H9 (cell line): Measurements from ENCODE around the gene TSPEAR. TPM values are rescaled to one million over a fixed set of nuclear protein-coding genes. Genes with fewer than 3 reads are reported as not detected.

ENCODE experiments used
- DNase-seq: peaks from one replicate; pipeline ENCODE4 v3.0.0-alpha.2; 2017
- H2AFZ ChIP-seq: one replicate; pipeline ENCODE4 v1.6.1; 2013; ENCODE audit warnings: mild to moderate bottlenecking, low read length, control low read depth, moderate library complexity
- H2AK5ac ChIP-seq: 2 replicates; pipeline ENCODE4 v1.6.1; 2013; ENCODE audit warnings: low read length, control low read depth, mixed read lengths; ENCODE audit not compliant: insufficient read length
- H2BK120ac ChIP-seq: one replicate; pipeline ENCODE4 v1.6.1; 2013; ENCODE audit warnings: low read depth, mild to moderate bottlenecking, low read length, control low read depth, inconsistent platforms; ENCODE audit not compliant: poor library complexity, severe bottlenecking
- H2BK12ac ChIP-seq: 2 replicates; pipeline ENCODE4 v1.6.1; 2013; ENCODE audit warnings: low read length, control low read depth, mixed read lengths, low read depth; ENCODE audit not compliant: insufficient read length
- H2BK15ac ChIP-seq: 2 replicates; pipeline ENCODE4 v1.6.1; 2013; ENCODE audit warnings: low read depth, low read length, control low read depth
- H2BK20ac ChIP-seq: one replicate; pipeline ENCODE4 v1.6.1; 2013; ENCODE audit warnings: low read depth, mild to moderate bottlenecking, low read length, control low read depth, inconsistent platforms; ENCODE audit not compliant: poor library complexity, severe bottlenecking
- H2BK5ac ChIP-seq: 2 replicates; pipeline ENCODE4 v1.6.1; 2013; ENCODE audit warnings: low read length, control low read depth, mixed read lengths; ENCODE audit not compliant: insufficient read length
- H3K14ac ChIP-seq: 2 replicates; pipeline ENCODE4 v1.6.1; 2013; ENCODE audit warnings: low read length, control low read depth; ENCODE audit not compliant: insufficient read depth
- H3K18ac ChIP-seq: 2 replicates; pipeline ENCODE4 v1.6.1; 2013; ENCODE audit warnings: low read depth, mild to moderate bottlenecking, mixed read lengths, low read length, control low read depth; ENCODE audit not compliant: insufficient read length
- H3K23ac ChIP-seq: 2 replicates; pipeline ENCODE4 v1.6.1; 2013; ENCODE audit warnings: low read length, control low read depth, mixed read lengths, low read depth; ENCODE audit not compliant: insufficient read length
- H3K23me2 ChIP-seq: 2 replicates; pipeline ENCODE4 v1.6.1; 2013; ENCODE audit warnings: low read depth, mild to moderate bottlenecking, mixed read lengths, low read length, control low read depth; ENCODE audit not compliant: insufficient read length, poor library complexity, severe bottlenecking
- H3K27ac ChIP-seq: 2 replicates; pipeline ENCODE4 v1.5.1; 2013; ENCODE audit warnings: low read length, control low read depth, mixed read lengths, low read depth; ENCODE audit not compliant: insufficient read length
- H3K27me3 ChIP-seq: 2 replicates; pipeline ENCODE4 v1.6.1; 2013; ENCODE audit warnings: low read length, control low read depth, inconsistent platforms; ENCODE audit not compliant: insufficient read depth
- H3K4ac ChIP-seq: 2 replicates; pipeline ENCODE4 v1.6.1; 2013; ENCODE audit warnings: low read depth, mild to moderate bottlenecking, control low read depth, inconsistent platforms, low read length, moderate library complexity
- H3K4me1 ChIP-seq: 2 replicates; pipeline ENCODE4 v1.6.1; 2013; ENCODE audit warnings: low read length, control low read depth, inconsistent platforms; ENCODE audit not compliant: insufficient read depth
- H3K4me2 ChIP-seq: 2 replicates; pipeline ENCODE4 v1.6.1; 2013; ENCODE audit warnings: low read length, control low read depth, mixed read lengths; ENCODE audit not compliant: insufficient read length, insufficient read depth
- H3K56ac ChIP-seq: 2 replicates; pipeline ENCODE4 v1.6.1; 2013; ENCODE audit warnings: low read depth, mild to moderate bottlenecking, mixed read lengths, low read length, control low read depth; ENCODE audit not compliant: insufficient read length
- H3K79me1 ChIP-seq: 2 replicates; pipeline ENCODE4 v1.6.1; 2013; ENCODE audit warnings: low read depth, mild to moderate bottlenecking, moderate library complexity, low read length, control low read depth, inconsistent platforms; ENCODE audit not compliant: insufficient read depth, poor library complexity, severe bottlenecking
- H3K79me2 ChIP-seq: 2 replicates; pipeline ENCODE4 v1.6.1; 2013; ENCODE audit warnings: low read length, control low read depth, inconsistent platforms; ENCODE audit not compliant: insufficient read depth
- H3K9ac ChIP-seq: 2 replicates; pipeline ENCODE4 v1.6.1; 2013; ENCODE audit warnings: low read length, control low read depth, mixed read lengths; ENCODE audit not compliant: insufficient read length; ENCODE audit errors: extremely low read depth
- H3K9me3 ChIP-seq: one replicate; pipeline ENCODE4 v1.6.1; 2013; ENCODE audit warnings: low read depth, low read length, inconsistent platforms; ENCODE audit not compliant: control insufficient read depth
- H3T11ph ChIP-seq: one replicate; pipeline ENCODE4 v1.6.1; 2013; ENCODE audit warnings: mild to moderate bottlenecking, low read length, control low read depth, inconsistent platforms
- H4K20me1 ChIP-seq: one replicate; pipeline ENCODE4 v1.6.1; 2013; ENCODE audit not compliant: control insufficient read depth, insufficient read length, insufficient read depth
- H4K5ac ChIP-seq: 2 replicates; pipeline ENCODE4 v1.6.1; 2013; ENCODE audit warnings: low read depth, mild to moderate bottlenecking, mixed read lengths, low read length, control low read depth; ENCODE audit not compliant: insufficient read length
- H4K8ac ChIP-seq: replicated peaks from 2 replicates; pipeline ENCODE4 v1.6.1; 2013; ENCODE audit warnings: low read length, control low read depth, mixed read lengths, low read depth; ENCODE audit not compliant: insufficient read length
- H4K91ac ChIP-seq: 2 replicates; pipeline ENCODE4 v1.6.1; 2013; ENCODE audit warnings: low read depth, mild to moderate bottlenecking, moderate library complexity, mixed read lengths, low read length, control low read depth; ENCODE audit not compliant: insufficient read length
- H3K27ac Mint-ChIP-seq, 3 experiments: 2 replicates in 2 of 3; 3 replicates in 1 of 3; pipeline ENCODE4 v1.8.0; 2020 to 2021; ENCODE audit warnings: mixed read lengths in 3 of 3, mild to moderate bottlenecking in 1 of 3, moderate library complexity in 1 of 3
- H3K27me3 Mint-ChIP-seq: 2 replicates; pipeline ENCODE4 v1.8.0; 2021; ENCODE audit warnings: low read depth, mild to moderate bottlenecking, moderate library complexity, mixed read lengths
- H3K36me3 Mint-ChIP-seq, 3 experiments: 2 replicates in 2 of 3; 3 replicates in 1 of 3; pipeline ENCODE4 v1.8.0; 2020 to 2021; ENCODE audit warnings: low read depth in 3 of 3, mixed read lengths in 3 of 3; ENCODE audit not compliant: insufficient read depth in 1 of 3
- H3K4me1 Mint-ChIP-seq, 2 experiments: 2 replicates each; pipeline ENCODE4 v1.8.0; 2020; ENCODE audit warnings: mixed read lengths in 2 of 2
- H3K4me3 Mint-ChIP-seq, 2 experiments: 2 replicates in 1 of 2; 3 replicates in 1 of 2; pipeline ENCODE4 v1.8.0; 2020 to 2021; ENCODE audit warnings: mild to moderate bottlenecking in 2 of 2, mixed read lengths in 2 of 2, moderate library complexity in 1 of 2
- H3K9me3 Mint-ChIP-seq, 2 experiments: 2 replicates in 1 of 2; 3 replicates in 1 of 2; pipeline ENCODE4 v1.8.0; 2020; ENCODE audit warnings: mild to moderate bottlenecking in 2 of 2, mixed read lengths in 2 of 2, moderate library complexity in 1 of 2
- WGBS: extraction: QIAGEN DNeasy Blood & Tissue Kit; methylation state at CpG from one replicate; pipeline ENCODE4 v1.1.7; 2013; ENCODE audit warnings: missing lambda C conversion rate, low lambda C conversion rate, mixed read lengths; ENCODE audit not compliant: insufficient read length; ENCODE audit errors: extremely low coverage; 5-methylcytosine and 5-hydroxymethylcytosine counted together
- total RNA-seq: library from RNA; stranded (reverse); gene quantifications from 2 replicates; pipeline ENCODE4 v1.2.1, GENCODE V29; 2021
- TF ChIP-seq, protein P1 (sequence below): fragments of 200-600 bp; sonication (generic); conservative IDR thresholded peaks from 3 replicates; pipeline ENCODE4 v1.8.0; 2021; ENCODE audit warnings: antibody characterized with exemption, mild to moderate bottlenecking

TSPEAR gene
- total RNA-seq, 1 experiment from 2014 or later = 1.3 TPM

DNA sequence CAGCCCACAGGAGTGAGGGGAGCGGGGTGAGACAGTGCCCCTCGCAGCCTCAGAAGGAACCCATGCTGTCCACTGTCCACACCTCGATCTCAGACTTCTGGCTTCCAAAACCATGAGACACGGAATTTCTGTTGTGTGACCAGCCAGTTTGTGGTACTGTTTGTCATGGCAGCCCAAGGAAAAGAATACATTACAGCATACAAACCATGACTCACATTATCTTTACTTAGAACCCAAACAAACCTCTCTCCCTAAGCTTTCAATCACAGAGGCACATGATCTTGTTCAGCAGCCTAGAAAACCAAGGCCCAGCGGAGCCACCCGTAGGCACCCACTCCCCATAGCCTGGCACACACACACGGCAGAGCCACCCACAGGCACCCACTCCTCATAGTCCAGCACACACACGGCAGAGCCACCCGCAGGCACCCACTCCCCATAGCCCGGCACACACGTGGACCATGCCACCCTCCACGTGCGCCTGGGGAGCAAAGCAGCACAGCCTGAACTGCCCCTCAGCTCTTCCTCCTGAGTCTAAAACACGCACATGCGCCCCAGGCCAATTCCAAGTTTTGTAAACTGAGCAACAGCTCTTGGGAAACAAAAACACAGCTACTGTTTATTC lies 138.3 kb downstream of the TSPEAR start:
- Histone ChIP-seq H2BK12ac (no peak overlapping the region), H3K14ac (no peak overlapping the region), H3T11ph (no peak overlapping the region), H3K27ac (no peak overlapping the region), H3K56ac (no peak overlapping the region), H3K4me2 (no peak overlapping the region), H3K4me1 (no peaks in the 10 kb centered on the region), H2BK15ac (no peak overlapping the region), H4K8ac (no peak overlapping the region), H3K9me3 (no peaks in the 10 kb centered on the region), H2AFZ (no peak overlapping the region), H2BK5ac (no peak overlapping the region), H2BK20ac (no peak overlapping the region), H3K9ac (no peak overlapping the region), H3K23ac (no peak overlapping the region), H4K5ac (no peak overlapping the region), H3K79me2 (no peaks in the 10 kb centered on the region), H3K23me2 (no peaks in the 10 kb centered on the region), H4K91ac (no peak overlapping the region), H3K27me3 (no peaks in the 10 kb centered on the region), H3K79me1 (no peaks in the 10 kb centered on the region), H4K20me1 (no peaks in the 10 kb centered on the region), H3K4ac (no peak overlapping the region), H2AK5ac (no peak overlapping the region), H2BK120ac (no peak overlapping the region), H3K18ac (no peak overlapping the region)
- Mint-ChIP-seq H3K27ac (no peak overlapping the region; a peak in 1 of 7 replicates), H3K36me3 (peaks cover 3 to 35% (median 15%) of the 10 kb centered on the region in 3 experiments; a peak in 5 of 7 replicates), H3K27me3 (peaks cover 23% of the 10 kb centered on the region), H3K4me1 (peaks cover 5 to 12% of the 10 kb centered on the region in 2 experiments), H3K9me3 (peaks cover 33 to 34% of the 10 kb centered on the region in 2 experiments), H3K4me3 (no peak overlapping the region)
- WGBS = no CpG with 5 or more reads among the region's 15 CpGs
- DNase-seq = no peak
- TF ChIP-seq, protein P1, sequence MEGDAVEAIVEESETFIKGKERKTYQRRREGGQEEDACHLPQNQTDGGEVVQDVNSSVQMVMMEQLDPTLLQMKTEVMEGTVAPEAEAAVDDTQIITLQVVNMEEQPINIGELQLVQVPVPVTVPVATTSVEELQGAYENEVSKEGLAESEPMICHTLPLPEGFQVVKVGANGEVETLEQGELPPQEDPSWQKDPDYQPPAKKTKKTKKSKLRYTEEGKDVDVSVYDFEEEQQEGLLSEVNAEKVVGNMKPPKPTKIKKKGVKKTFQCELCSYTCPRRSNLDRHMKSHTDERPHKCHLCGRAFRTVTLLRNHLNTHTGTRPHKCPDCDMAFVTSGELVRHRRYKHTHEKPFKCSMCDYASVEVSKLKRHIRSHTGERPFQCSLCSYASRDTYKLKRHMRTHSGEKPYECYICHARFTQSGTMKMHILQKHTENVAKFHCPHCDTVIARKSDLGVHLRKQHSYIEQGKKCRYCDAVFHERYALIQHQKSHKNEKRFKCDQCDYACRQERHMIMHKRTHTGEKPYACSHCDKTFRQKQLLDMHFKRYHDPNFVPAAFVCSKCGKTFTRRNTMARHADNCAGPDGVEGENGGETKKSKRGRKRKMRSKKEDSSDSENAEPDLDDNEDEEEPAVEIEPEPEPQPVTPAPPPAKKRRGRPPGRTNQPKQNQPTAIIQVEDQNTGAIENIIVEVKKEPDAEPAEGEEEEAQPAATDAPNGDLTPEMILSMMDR = no peak
